Right lobe of liver (tissue), 4 donors: Measurements from ENCODE around the gene RELB.

Experiments
- POLR2A ChIP-seq: fragments of 450-650 bp; IDR thresholded peaks from one replicate; pipeline ENCODE4 v1.6.1; 2017; ENCODE audit warnings: antibody characterized with exemption, mild to moderate bottlenecking
- TF ChIP-seq, protein P1 (sequence below), 4 donors: fragments of 200-600 bp in 3 of 4; fragments of 450-650 bp in 1 of 4; IDR thresholded peaks; one replicate each; pipeline versions ENCODE4 v1.5.1 to v1.8.0; 2016 to 2022; ENCODE audit warnings: antibody characterized with exemption in 4 of 4, mild to moderate bottlenecking in 2 of 4
- donor health status: DM: no; HTN: no; CAD: no.
- donor health status: DM: no; HTN: no; CAD: no.
- donor health status: DM: no; HTN: yes; CAD: no.

DNA sequence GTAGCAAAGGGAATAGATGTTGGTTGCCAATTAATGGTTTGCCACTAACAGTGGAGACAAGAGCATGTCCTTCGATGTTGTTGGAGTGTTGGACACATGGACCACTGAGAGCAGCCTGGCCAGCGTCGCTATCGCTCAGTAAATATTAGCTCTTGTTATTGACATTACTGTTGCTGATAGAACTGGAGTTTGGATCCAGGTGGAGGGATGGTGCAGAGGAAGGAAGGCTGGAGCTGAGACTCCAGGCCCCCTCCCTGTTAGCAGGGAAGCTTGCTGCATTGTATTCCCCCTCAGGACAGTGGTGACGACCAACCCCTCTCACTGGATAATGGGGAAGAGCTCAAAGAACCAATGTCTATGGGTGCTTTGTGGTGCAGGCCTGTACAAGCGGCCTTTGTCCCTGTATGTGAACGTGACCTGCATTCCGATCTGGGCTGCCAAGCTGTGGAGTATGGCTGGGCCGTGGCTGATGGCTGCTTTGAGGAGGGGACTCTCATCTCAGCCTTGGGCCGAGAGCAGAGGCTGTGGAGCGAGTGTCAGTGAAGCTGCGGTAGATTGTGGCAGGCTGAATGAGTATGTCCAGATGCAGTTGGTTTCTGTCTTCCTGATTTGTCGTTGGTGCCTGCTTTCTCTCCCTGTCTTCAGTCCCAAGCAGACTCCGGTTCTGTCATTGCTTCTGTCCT, 44.5 kb downstream of the RELB start:
- TF ChIP-seq, protein P1, sequence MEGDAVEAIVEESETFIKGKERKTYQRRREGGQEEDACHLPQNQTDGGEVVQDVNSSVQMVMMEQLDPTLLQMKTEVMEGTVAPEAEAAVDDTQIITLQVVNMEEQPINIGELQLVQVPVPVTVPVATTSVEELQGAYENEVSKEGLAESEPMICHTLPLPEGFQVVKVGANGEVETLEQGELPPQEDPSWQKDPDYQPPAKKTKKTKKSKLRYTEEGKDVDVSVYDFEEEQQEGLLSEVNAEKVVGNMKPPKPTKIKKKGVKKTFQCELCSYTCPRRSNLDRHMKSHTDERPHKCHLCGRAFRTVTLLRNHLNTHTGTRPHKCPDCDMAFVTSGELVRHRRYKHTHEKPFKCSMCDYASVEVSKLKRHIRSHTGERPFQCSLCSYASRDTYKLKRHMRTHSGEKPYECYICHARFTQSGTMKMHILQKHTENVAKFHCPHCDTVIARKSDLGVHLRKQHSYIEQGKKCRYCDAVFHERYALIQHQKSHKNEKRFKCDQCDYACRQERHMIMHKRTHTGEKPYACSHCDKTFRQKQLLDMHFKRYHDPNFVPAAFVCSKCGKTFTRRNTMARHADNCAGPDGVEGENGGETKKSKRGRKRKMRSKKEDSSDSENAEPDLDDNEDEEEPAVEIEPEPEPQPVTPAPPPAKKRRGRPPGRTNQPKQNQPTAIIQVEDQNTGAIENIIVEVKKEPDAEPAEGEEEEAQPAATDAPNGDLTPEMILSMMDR (IDR thresholded peaks at IDR 0.05): no peak
- TF ChIP-seq POLR2A: no peak
